PFSK-1 (cell line): ENCODE data around the gene NOLC1.

Experiments used
- POLR2AphosphoS5 ChIP-seq: IDR thresholded peaks from 2 replicates; pipeline ENCODE4 v1.6.1; 2012; ENCODE audit warnings: low read depth, mild to moderate bottlenecking, control low read depth, low read length, moderate library complexity
- SIN3A ChIP-seq: IDR thresholded peaks from 2 replicates; pipeline ENCODE4 v1.6.1; 2012; ENCODE audit warnings: mild to moderate bottlenecking, low read length, moderate library complexity, borderline replicate concordance; ENCODE audit not compliant: insufficient read depth

DNA sequence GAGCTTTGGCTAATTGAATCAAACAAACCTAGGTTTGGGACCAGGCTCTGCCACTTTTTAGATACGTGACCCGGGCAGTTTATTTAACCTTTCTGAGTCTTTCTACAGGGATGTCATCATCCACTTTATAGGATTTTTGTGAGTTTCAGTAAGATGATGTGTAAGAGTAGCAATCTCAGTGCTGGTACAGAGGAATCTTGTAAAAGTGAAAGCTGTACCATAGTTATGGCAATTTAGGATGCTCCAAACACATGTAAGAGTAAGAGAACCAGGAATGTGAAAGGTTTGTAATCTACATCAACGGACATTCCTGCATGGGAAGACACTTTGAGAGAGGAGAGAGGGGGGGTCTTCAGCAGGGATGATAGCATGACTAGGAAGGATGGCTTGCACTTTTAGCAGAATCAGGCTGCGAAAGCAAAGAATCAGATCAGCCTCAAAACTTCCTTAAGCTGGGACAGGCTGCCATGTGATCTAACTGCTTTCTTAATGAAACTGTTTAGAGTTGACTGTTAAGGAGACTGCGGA is 968 bp downstream of the NOLC1 start:
- TF ChIP-seq SIN3A = no peak
- no peak for TF ChIP-seq POLR2AphosphoS5
